Activated CD4-positive, alpha-beta T cell treated with anti-CD3 and anti-CD28 coated beads for 48 hours (primary cell): Measurements from ENCODE around the gene APPBP2.
"Not testable (repeated sequence)": the region's sequence is repeated elsewhere in the genome, so short reads cannot be mapped to it uniquely, and the experiment has no call there.

Source experiments
- DNase-seq: peaks from one replicate; pipeline ENCODE4 v3.0.0-alpha.2; 2020

Gene APPBP2

GRCh38 chr17:60525685-60526514, at the start of gene APPBP2:
APPBP2 (minus strand) TSS chr17:60526242; CDS start chr17:60525931, 311 bp downstream.
- peak; percentile 78 for DNase-seq

- DNase-seq: no peak
These were observed 47.4 kb upstream of the APPBP2 start for GRCh38 chr17:60573236-60574051.

DNA sequence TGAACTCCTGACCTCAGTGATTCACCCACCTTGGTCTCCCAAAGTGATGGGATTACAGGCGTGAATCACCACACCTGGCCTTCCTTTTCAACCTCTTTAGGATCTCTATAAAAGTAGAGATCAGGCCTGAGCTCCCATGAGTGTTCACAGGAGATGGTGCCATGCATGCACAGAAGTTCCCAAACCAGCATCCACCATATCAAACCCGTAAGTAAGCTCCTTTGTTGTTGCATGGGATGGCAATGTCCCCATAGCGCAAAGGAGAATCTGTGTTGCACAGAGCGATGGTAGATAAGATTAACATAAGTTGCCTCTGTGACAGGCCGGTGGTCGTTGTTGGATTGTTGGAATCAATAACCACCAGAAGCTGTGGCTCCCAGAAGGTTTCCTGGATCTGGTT, 39.2 kb upstream of the APPBP2 start:
- no peak for DNase-seq

- no peak for DNase-seq
These were observed 37.7 kb upstream of the APPBP2 start for GRCh38 chr17:60563743-60564142.

DNA sequence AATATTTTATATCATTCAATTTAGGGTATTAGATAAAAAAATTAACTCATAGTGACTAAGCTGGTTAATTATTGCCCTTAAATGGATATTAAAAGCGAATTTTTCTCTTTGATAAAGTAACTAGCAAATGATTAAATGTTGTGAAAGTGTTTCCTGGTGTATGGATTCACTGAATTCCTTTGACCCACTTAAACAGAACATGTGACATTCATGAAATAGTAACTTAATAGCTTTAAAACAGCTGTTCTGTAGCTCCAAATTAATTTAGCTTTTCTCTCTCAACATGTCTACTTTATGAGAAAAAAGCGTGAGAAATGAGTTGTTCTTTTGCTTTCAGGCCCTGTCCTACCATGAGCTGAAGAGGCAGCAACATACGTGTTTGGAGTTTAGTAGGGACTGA, 36.4 kb upstream of the APPBP2 start:
- DNase-seq: no peak

DNA sequence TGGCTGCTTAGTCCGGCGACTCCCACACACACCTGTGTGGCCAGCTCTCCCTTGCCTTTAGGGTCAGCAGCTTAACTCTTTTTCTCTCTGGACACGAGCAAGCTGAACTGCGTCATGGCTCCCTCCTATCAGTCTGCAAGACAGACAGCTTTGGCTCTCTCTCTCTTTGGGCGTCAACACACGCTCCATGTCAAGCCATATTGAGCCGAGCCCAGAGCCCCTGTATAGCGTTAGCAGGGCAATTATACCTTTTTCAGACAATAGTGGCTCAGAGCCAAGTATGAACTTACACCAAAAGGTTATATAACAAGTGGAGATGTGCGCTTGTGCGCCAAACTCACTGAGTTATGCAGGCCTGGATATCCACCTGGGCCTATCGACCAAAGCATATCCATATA, 34.8 kb upstream of the APPBP2 start:
- DNase-seq: no peak

GRCh38 chr17:60559995-60560859, 34.2 kb upstream of the APPBP2 start:
- DNase-seq: no peak

GRCh38 chr17:60559659-60559994, 33.6 kb upstream of the APPBP2 start:
- no peak for DNase-seq

DNA sequence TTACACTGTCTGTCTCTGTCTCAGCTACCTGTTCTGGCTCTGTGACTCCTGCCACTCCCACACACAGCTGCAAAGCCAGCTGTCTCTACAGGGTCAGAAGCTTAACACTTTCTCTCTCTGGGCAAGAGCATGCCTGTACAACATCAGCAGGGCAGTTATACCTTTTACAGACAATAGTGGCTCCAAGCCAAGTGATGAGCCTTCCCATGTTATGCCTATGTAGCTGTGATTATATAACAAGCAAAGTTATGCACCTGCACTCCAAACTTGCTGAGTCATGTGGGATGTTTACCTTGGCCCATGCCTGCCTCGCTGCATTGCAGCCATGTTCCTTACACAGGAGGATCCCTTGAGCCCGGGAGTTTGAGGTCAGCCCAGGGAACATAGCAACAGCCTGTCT, 31.8 kb upstream of the APPBP2 start:
- DNase-seq: no peak

DNA sequence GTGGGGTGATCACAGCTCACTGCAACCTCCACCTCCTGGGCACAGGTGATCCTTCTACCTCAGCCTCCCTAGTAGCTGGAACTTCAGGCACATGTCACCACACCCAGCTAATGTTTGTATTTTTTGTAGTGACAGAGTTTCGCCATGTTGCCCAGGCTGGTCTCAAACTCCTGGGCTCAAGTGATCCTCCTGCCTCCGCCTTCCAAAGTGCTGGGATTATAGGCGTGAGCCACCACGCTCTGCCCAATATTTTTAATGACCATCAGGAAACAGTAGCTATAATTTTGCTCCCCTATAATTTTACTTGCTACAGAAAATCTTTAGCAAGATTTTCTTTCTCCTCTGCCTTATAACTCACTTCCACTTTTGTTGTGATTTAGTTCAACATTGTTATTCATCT, 29.7 kb upstream of the APPBP2 start:
- DNase-seq: no peak

GRCh38 chr17:60554377-60554788, 28.3 kb upstream of the APPBP2 start:
- no peak for DNase-seq

GRCh38 chr17:60552255-60552654, 26.2 kb upstream of the APPBP2 start:
- DNase-seq: not testable (repeated sequence)

DNA sequence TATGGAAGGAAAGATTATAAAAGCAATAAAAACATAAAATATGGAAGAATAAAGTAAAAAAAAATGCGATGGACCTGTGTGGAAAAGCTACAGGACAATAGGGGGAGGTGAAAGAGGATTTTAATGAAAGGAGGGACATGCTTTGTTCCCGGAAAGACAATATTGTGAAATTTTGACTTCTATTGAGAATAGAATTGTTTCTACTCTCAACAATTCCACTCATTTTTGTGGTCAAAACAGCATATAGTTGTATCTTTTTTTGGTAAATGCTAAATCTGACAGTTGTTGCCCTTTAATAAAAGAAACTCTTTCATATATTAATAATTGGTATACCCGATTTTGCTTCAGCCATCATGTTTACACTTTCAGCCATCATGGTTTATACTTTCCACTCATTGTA, 22.9 kb upstream of the APPBP2 start:
- DNase-seq: no peak

DNA sequence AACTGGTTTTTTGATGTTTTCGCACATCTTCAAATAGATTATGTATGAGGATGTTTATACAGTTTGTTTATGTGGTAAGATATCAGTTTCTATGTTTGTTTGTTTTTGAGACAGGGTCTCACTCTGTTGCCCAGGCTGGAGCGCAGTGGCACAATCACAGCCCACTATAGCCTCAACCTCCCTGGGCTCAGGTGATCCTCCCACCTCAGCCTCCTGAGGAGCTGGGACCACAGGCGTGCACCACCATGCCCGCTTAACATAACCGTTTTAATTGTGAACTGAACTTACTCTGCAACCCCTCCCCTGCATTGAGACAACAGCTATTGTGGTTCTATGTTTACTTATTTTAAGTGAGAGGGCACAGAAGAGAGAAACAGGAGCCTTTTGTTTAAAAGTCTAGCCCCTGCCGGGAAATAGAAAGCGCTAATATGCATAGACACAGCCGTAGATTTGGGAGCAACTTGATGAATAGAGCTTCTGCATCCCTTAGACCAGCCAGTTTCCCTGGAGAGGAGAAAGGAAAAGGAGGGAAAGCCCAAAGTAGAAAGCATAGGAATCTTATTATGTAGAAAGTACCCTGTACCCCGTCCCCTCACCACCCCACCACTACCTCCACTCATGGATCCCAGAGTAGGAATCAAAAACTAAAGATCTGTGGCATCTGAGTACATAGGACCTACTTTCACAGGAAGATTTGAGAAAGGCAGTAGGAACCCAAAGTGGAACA, 19.6 kb upstream of the APPBP2 start:
- no peak for DNase-seq

- no peak for DNase-seq
These were observed 16.0 kb upstream of the APPBP2 start for GRCh38 chr17:60542071-60542470.

DNA sequence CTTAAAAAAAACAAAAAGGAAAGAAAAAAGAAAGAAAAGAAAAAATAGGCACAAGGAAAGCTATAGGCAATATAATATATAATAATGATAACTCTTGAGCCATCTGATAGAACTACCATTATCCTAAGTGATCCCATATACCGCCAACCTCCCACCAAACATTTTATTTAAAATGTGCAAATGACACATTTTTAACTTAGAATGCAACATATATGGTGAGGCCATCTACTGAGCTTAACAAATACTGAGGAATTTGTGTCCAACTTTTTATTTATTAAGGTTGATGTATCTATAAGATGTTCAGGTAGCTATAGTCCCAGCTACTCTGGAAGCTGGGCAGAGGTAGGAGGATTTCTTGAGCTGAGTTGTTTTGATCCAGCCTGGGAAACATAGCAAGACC, 14.4 kb upstream of the APPBP2 start:
- DNase-seq: no peak

GRCh38 chr17:60539807-60540206, 13.8 kb upstream of the APPBP2 start:
- DNase-seq: no peak

DNA sequence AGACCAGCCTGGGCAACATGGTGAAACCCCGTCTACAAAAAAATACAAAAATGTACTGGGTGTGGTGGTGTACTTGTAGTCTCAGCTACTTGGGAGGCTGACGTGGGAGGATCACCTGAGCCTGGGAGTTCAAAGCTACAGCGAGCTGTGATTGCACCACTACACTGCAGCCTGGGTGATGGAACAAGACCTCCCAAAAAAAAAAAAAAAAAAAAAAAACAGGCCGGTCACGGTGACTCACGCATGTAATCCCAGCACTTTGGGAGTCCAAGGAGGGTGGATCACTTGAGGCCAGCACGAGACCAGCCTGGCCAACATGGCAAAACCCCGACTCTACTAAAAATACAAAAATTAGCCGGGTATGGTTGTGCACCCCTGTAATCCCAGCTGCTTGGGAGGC, 12.7 kb upstream of the APPBP2 start:
- no peak for DNase-seq

DNA sequence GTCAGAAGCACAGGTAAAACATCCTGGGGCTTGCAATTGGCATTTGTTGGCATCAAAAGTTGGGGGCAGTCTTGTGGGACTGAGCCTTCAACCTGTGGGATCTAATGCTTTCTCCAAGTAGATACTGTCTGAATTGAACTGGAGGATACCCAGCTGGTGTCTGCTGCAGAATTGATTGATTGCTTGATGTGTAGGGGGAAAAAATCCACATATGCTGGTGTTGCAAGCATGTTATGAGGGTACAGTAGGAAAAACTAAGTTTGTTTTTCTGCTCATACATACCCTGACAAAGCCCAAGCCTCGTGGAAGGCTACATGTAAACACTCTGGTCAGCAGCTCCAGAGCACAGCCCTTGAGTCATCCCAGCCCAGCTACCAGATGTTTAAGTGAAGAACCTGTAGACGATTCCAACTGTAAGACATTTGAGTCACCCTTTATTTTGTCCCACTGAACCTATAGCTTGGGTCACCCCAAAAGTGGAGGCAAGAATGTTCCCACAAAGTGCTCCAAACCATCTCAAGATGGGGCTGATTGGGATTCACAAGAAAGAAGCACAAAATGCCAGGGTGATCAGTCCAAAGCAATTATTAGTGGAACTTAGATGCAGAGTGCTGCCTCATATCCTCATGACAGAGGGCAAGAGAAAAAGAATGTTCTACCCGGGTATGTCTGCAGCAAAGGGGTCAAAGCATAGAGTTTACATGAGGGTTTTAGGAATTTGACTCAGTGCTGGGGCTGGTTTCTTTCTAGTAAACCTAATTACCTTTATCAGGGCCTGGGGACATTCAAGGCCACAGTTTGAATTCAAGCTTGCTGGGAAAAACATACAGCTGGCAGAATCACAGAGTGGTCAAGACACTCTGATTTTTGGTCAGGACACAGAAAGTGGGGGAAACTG, 9.6 kb upstream of the APPBP2 start:
- no peak for DNase-seq

- DNase-seq: no peak
These were observed 8.6 kb upstream of the APPBP2 start for GRCh38 chr17:60534613-60535157.

DNA sequence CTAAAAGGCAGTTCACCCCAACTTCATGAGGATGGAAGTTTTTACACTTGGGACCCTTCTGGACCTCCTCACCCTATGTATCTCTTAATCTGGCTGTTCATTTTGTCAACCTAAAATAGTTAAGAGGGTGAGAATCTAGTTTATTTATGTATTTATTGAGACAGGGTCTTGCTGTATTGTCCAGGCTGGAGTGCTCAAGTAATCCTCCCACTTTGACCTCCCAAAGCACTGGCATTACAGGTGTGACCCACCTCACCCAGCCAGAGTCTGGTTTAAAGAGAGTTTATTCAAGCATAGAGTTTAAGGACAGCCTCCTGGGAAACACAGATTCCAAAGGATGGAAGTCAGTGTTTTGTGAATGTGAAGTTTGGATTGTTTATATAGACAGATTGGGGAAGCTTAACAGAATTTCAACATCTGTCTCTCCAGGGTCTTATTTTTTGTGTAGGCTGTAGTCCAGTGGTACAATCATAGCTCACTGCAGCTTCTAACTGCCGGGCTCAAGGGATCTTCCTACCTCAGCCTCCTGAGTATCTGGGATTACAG, 8.0 kb upstream of the APPBP2 start:
- DNase-seq: no peak
